ENCODE measurements around the gene GTF3C1. TPM values are rescaled to one million over a fixed set of nuclear protein-coding genes. Genes with fewer than 3 reads are reported as not detected.
A peak's percentile ranks its signal among the peaks of the same experiment; 100 is the strongest.

Gene GTF3C1
- total RNA-seq, 1 donor from 2014 or later = 106 TPM

DNA sequence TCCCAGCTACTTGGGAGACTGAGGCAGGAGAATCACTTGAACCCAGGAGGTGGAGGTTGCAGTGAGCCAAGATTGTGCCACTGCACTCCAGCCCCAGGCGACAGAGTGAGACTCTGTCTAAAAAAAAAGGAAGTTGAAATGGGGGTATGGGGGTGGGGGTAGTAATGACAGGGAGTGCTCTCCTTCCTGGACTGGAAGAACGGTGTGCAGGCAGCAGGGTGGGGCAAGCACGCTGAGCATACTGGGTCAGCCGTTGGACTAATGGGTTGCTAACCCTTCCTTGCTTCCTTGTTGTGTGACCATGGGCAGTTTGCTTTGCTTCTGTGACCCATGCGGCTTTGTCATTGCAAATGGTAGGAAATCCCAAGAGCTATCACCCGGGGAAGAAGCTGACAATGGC is 16.7 kb upstream of the GTF3C1 start:
- Mint-ChIP-seq H3K4me3 (ENCODE audit: unreplicated experiment) (no peak overlapping the region), H3K4me1 (ENCODE audit: low read depth, unreplicated experiment) (peaks cover 5% of the 10 kb centered on the region), H3K27me3 (ENCODE audit: unreplicated experiment) (peaks cover 2% of the 10 kb centered on the region), H3K27ac (ENCODE audit: unreplicated experiment) (no peak overlapping the region), H3K9me3 (ENCODE audit: unreplicated experiment) (no peaks in the 10 kb centered on the region), H3K36me3 (ENCODE audit: unreplicated experiment) (no peaks in the 10 kb centered on the region)
- TF ChIP-seq, protein P1, sequence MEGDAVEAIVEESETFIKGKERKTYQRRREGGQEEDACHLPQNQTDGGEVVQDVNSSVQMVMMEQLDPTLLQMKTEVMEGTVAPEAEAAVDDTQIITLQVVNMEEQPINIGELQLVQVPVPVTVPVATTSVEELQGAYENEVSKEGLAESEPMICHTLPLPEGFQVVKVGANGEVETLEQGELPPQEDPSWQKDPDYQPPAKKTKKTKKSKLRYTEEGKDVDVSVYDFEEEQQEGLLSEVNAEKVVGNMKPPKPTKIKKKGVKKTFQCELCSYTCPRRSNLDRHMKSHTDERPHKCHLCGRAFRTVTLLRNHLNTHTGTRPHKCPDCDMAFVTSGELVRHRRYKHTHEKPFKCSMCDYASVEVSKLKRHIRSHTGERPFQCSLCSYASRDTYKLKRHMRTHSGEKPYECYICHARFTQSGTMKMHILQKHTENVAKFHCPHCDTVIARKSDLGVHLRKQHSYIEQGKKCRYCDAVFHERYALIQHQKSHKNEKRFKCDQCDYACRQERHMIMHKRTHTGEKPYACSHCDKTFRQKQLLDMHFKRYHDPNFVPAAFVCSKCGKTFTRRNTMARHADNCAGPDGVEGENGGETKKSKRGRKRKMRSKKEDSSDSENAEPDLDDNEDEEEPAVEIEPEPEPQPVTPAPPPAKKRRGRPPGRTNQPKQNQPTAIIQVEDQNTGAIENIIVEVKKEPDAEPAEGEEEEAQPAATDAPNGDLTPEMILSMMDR (IDR thresholded peaks at IDR 0.05; ENCODE audit: partially characterized antibody, unreplicated experiment) = no peak
- DNase-seq = no peak

GRCh38 chr16:27564224-27564623 is 14.5 kb upstream of the GTF3C1 start:
- Mint-ChIP-seq H3K9me3 (ENCODE audit: unreplicated experiment) (no peaks in the 10 kb centered on the region), H3K4me1 (ENCODE audit: low read depth, unreplicated experiment) (peaks cover 5% of the 10 kb centered on the region), H3K27ac (ENCODE audit: unreplicated experiment) (peak overlapping the region; percentile 59), H3K36me3 (ENCODE audit: unreplicated experiment) (no peaks in the 10 kb centered on the region), H3K27me3 (ENCODE audit: unreplicated experiment) (peaks cover 2% of the 10 kb centered on the region), H3K4me3 (ENCODE audit: unreplicated experiment) (no peak overlapping the region)
- TF ChIP-seq, protein P1 (IDR thresholded peaks at IDR 0.05; ENCODE audit: partially characterized antibody, unreplicated experiment) = no peak
- DNase-seq = no peak

DNA sequence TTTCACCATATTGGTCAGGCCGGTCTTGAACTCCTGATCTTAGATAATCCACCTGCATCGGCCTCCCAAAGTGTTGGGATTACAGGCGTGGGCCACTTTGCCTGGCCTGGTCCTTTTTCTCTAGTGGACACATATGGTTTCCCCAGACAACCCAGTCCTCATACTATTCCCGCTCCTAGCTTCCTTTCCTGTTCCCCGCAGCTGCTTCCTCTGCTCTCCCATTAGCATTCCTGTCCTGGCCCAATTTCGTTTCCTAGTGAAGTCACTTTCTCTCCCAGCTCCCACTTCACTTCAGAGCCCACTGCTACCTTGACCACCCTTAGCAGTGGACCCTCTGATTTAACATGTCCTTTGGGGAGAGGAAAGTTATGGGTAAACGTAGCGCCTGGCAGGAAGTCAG is 11.5 kb upstream of the GTF3C1 start:
- H3K9me3 Mint-ChIP-seq (ENCODE audit: unreplicated experiment) = no peaks in the 10 kb centered on the region
- H3K27me3 Mint-ChIP-seq (ENCODE audit: unreplicated experiment) = peaks cover 2% of the 10 kb centered on the region
- peaks cover 5% of the 10 kb centered on the region for H3K4me1 Mint-ChIP-seq (ENCODE audit: low read depth, unreplicated experiment)
- no peaks in the 10 kb centered on the region for H3K36me3 Mint-ChIP-seq (ENCODE audit: unreplicated experiment)
- H3K4me3 Mint-ChIP-seq (ENCODE audit: unreplicated experiment) = no peak overlapping the region
- TF ChIP-seq, protein P1 (IDR thresholded peaks at IDR 0.05; ENCODE audit: partially characterized antibody, unreplicated experiment) = no peak
- DNase-seq = no peak
- H3K27ac Mint-ChIP-seq (ENCODE audit: unreplicated experiment) = no peak overlapping the region

GRCh38 chr16:27558932-27559331 is 9.2 kb upstream of the GTF3C1 start:
- Mint-ChIP-seq H3K27ac (ENCODE audit: unreplicated experiment) (no peak overlapping the region), H3K9me3 (ENCODE audit: unreplicated experiment) (no peaks in the 10 kb centered on the region), H3K27me3 (ENCODE audit: unreplicated experiment) (peaks cover 2% of the 10 kb centered on the region), H3K4me1 (ENCODE audit: low read depth, unreplicated experiment) (peaks cover 3% of the 10 kb centered on the region), H3K36me3 (ENCODE audit: unreplicated experiment) (no peaks in the 10 kb centered on the region), H3K4me3 (ENCODE audit: unreplicated experiment) (no peak overlapping the region)
- DNase-seq = no peak
- TF ChIP-seq, protein P1 (IDR thresholded peaks at IDR 0.05; ENCODE audit: partially characterized antibody, unreplicated experiment) = no peak

GRCh38 chr16:27558434-27558833 is 8.7 kb upstream of the GTF3C1 start:
- H3K4me3 Mint-ChIP-seq (ENCODE audit: unreplicated experiment) = no peak overlapping the region
- peaks cover 2% of the 10 kb centered on the region for H3K27me3 Mint-ChIP-seq (ENCODE audit: unreplicated experiment)
- peaks cover 3% of the 10 kb centered on the region for H3K4me1 Mint-ChIP-seq (ENCODE audit: low read depth, unreplicated experiment)
- TF ChIP-seq, protein P1 (IDR thresholded peaks at IDR 0.05; ENCODE audit: partially characterized antibody, unreplicated experiment) = no peak
- H3K27ac Mint-ChIP-seq (ENCODE audit: unreplicated experiment) = no peak overlapping the region
- H3K36me3 Mint-ChIP-seq (ENCODE audit: unreplicated experiment) = no peaks in the 10 kb centered on the region
- no peak for DNase-seq
- H3K9me3 Mint-ChIP-seq (ENCODE audit: unreplicated experiment) = no peaks in the 10 kb centered on the region
